PC-9 (cell line): Measurements from ENCODE around the gene NPHP4. TPM values are rescaled to one million over a fixed set of nuclear protein-coding genes. Genes with fewer than 3 reads are reported as not detected.

Experiments used
- BruUV-seq: library from RNA; stranded (reverse); fragments of 400-500 nt; replicated peaks from 2 replicates; lab custom pipeline; 2021; lab: Mats Ljungman, UMichigan
- CTCF ChIA-PET: fragments of 300-600 bp; sonication (Branson Sonifier 250); formaldehyde crosslinking; loops from one replicate; lab custom pipeline; 2022; ENCODE audit warnings: antibody characterized with exemption; lab: Charles Lee
- POLR2A ChIA-PET: fragments of 300-600 bp; sonication (Branson Sonifier 250); formaldehyde crosslinking; loops from one replicate; lab custom pipeline; 2022; ENCODE audit warnings: antibody characterized with exemption; ENCODE audit not compliant: unreplicated experiment; lab: Charles Lee
- DNase-seq, 2 experiments: peaks; one replicate each; pipeline versions ENCODE4 v3.0.0 to v3.0.0-alpha.2; 2015 to 2022; ENCODE audit warnings: mixed read lengths in 1 of 2
- H2AFZ ChIP-seq: fragments of 200-600 bp; sonication (generic); 2 replicates; pipeline ENCODE4 v1.8.1; 2017; ENCODE audit warnings: antibody characterized with exemption
- H3F3A ChIP-seq: fragments of 200-600 bp; sonication (generic); 2 replicates; pipeline ENCODE4 v1.8.1; 2017; ENCODE audit warnings: antibody characterized with exemption, mild to moderate bottlenecking, low read depth; ENCODE audit not compliant: insufficient read depth
- H3K27ac ChIP-seq: fragments of 200-600 bp; sonication (generic); 2 replicates; pipeline ENCODE4 v1.6.1; 2016; ENCODE audit warnings: mixed run types
- H3K27me3 ChIP-seq: fragments of 200-600 bp; sonication (generic); 2 replicates; pipeline ENCODE4 v1.6.1; 2016; ENCODE audit warnings: low read depth, mixed run types; ENCODE audit not compliant: insufficient read depth
- H3K36me3 ChIP-seq: fragments of 200-600 bp; sonication (generic); 2 replicates; pipeline ENCODE4 v1.6.1; 2016; ENCODE audit warnings: low read depth, mixed run types
- H3K4me1 ChIP-seq: fragments of 200-600 bp; sonication (generic); replicated peaks from 2 replicates; pipeline ENCODE4 v1.6.1; 2016; ENCODE audit warnings: mixed run types; ENCODE audit not compliant: insufficient read depth
- H3K4me2 ChIP-seq: fragments of 200-600 bp; sonication (generic); 2 replicates; pipeline ENCODE4 v1.6.1; 2017; ENCODE audit warnings: mixed run types
- H3K4me3 ChIP-seq: fragments of 200-600 bp; sonication (generic); 2 replicates; pipeline ENCODE4 v1.6.1; 2016; ENCODE audit warnings: mixed run types
- H3K79me2 ChIP-seq: fragments of 200-600 bp; sonication (generic); 2 replicates; pipeline ENCODE4 v1.6.1; 2017; ENCODE audit warnings: low read depth, mixed run types
- H3K9me2 ChIP-seq: fragments of 200-600 bp; sonication (generic); 2 replicates; pipeline ENCODE4 v1.8.1; 2017; ENCODE audit warnings: mild to moderate bottlenecking; ENCODE audit not compliant: insufficient read depth
- H3K9me3 ChIP-seq: fragments of 200-600 bp; sonication (generic); 2 replicates; pipeline ENCODE4 v1.8.1; 2016; ENCODE audit warnings: low read depth; ENCODE audit not compliant: insufficient read depth
- H4K20me1 ChIP-seq: fragments of 200-600 bp; sonication (generic); 2 replicates; pipeline ENCODE4 v1.8.1; 2017; ENCODE audit not compliant: insufficient read depth
- CTCF ChIP-seq: fragments of 200-600 bp; sonication (generic); conservative IDR thresholded peaks from 2 replicates; pipeline ENCODE4 v1.6.1; 2017; ENCODE audit warnings: mixed run types, antibody characterized with exemption, mild to moderate bottlenecking, moderate library complexity
- EZH2 ChIP-seq: fragments of 200-600 bp; sonication (generic); IDR thresholded peaks from 2 replicates; pipeline ENCODE4 v1.8.0; 2017; ENCODE audit warnings: antibody characterized with exemption, low read depth
- intact Hi-C: fragments of 100-400 bp; cut with micrococcal nuclease; formaldehyde crosslinking; loops from one replicate; pipeline ENCODE4 v1.10.0; 2022; ENCODE audit not compliant: unreplicated experiment
- total RNA-seq: library from RNA; stranded (reverse); gene quantifications from 2 replicates; pipeline ENCODE4 v1.2.3, GENCODE V29; 2021

NPHP4 gene
- total RNA-seq, 1 experiment from 2014 or later: 17.9 TPM

GRCh38 chr1:5918275-5918649 lies 74.0 kb downstream of the NPHP4 start:
- Histone ChIP-seq H3K4me2 (no peak overlapping the region), H3K4me1 (no peaks in the 10 kb centered on the region), H2AFZ (no peak overlapping the region), H3K27ac (no peak overlapping the region), H4K20me1 (0 out of 2 replicates have a peak, but pooled peaks cover 4% of the 10 kb centered on the region), H3F3A (no peaks in the 10 kb centered on the region), H3K79me2 (no peaks in the 10 kb centered on the region), H3K36me3 (no peaks in the 10 kb centered on the region), H3K4me3 (no peak overlapping the region), H3K9me2 (no peaks in the 10 kb centered on the region), H3K27me3 (no peaks in the 10 kb centered on the region), H3K9me3 (no peaks in the 10 kb centered on the region)
- no peak for DNase-seq
- intact Hi-C loops: loop anchor here (10.0 kb wide), 1 partner anchor 403 kb away; no protein-coding TSS in a partner anchor
- no TSS peak for BruUV-seq
- CTCF ChIA-PET: no interaction called here
- TF ChIP-seq CTCF (no peak), EZH2 (no peak)
- POLR2A ChIA-PET: no interaction called here

GRCh38 chr1:5917591-5918274 lies 74.5 kb downstream of the NPHP4 start:
- intact Hi-C loops: loop anchor here (10.0 kb wide), 1 partner anchor 403 kb away; no protein-coding TSS in a partner anchor
- POLR2A ChIA-PET: no interaction called here
- Histone ChIP-seq H2AFZ (no peak overlapping the region), H3K4me3 (no peak overlapping the region), H3K4me1 (no peaks in the 10 kb centered on the region), H4K20me1 (0 out of 2 replicates have a peak, but pooled peaks cover 4% of the 10 kb centered on the region), H3K9me3 (no peaks in the 10 kb centered on the region), H3F3A (no peaks in the 10 kb centered on the region), H3K9me2 (no peaks in the 10 kb centered on the region), H3K27ac (no peak overlapping the region), H3K27me3 (no peaks in the 10 kb centered on the region), H3K4me2 (no peak overlapping the region), H3K79me2 (no peaks in the 10 kb centered on the region), H3K36me3 (no peaks in the 10 kb centered on the region)
- CTCF ChIA-PET: no interaction called here
- no TSS peak for BruUV-seq
- DNase-seq: no peak
- TF ChIP-seq CTCF (no peak), EZH2 (no peak)

- ChIA-PET CTCF (no interaction called here), POLR2A (interaction anchor here (0.6 kb wide), 1 partner anchor 1080 kb away, joined by 3 read pairs; no protein-coding TSS in a partner anchor)
- Histone ChIP-seq H4K20me1 (0 out of 2 replicates have a peak, but pooled peaks cover 4% of the 10 kb centered on the region), H3K27ac (no peak overlapping the region), H3K79me2 (no peaks in the 10 kb centered on the region), H3K36me3 (no peaks in the 10 kb centered on the region), H3K27me3 (no peaks in the 10 kb centered on the region), H3K4me1 (no peaks in the 10 kb centered on the region), H3K4me2 (no peak overlapping the region), H3F3A (no peaks in the 10 kb centered on the region), H2AFZ (no peak overlapping the region), H3K9me2 (no peaks in the 10 kb centered on the region), H3K9me3 (no peaks in the 10 kb centered on the region), H3K4me3 (no peak overlapping the region)
- no TSS peak for BruUV-seq
- TF ChIP-seq EZH2: no peak
- TF ChIP-seq CTCF: no peak
- intact Hi-C loops: loop anchor here (10.0 kb wide), 1 partner anchor 402 kb away; no protein-coding TSS in a partner anchor
- no peak for DNase-seq
Observed at GRCh38 chr1:5917281-5917590, 75.0 kb downstream of the NPHP4 start.
